Measurements from ENCODE around the gene SEC24D.

The SEC24D gene

DNA sequence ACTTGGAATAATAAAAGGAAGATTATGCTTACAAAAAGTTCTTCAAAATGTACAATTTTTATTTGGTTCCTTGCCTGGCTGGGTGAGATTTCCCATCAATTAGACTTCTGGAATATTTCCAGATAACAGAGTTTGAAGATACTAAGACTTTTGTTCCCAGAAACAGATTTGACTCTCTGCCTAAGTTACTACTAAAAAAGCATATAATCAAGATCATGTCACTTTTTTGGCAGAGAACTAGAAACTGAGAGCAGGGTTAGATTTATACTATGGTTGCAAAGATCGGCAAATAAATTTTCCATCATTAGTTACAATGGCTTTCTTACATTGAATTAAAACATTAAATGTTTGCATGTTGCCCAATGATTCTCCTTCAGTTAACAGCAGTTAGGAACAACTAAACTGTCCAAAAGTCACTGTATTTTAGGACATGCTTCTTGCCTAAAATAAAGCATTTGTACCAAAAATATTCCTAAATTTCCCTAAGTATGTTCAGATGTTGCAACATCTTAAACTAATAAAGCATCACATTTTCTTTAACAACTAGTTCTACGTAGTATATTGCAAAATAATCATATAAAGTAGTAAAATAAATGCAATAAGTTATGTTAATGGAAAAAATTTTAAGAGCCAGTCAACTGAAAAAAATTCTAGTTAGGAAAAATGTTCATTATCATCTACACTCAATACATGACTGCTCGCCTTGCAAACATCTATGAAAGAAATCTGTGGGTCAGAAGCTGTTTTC is 73.0 kb downstream of the SEC24D start:
- FAIRE-seq (no peak), DNase-seq (ENCODE audit: insufficient read length, low spot score) (no peak)
- TF ChIP-seq, protein P1, sequence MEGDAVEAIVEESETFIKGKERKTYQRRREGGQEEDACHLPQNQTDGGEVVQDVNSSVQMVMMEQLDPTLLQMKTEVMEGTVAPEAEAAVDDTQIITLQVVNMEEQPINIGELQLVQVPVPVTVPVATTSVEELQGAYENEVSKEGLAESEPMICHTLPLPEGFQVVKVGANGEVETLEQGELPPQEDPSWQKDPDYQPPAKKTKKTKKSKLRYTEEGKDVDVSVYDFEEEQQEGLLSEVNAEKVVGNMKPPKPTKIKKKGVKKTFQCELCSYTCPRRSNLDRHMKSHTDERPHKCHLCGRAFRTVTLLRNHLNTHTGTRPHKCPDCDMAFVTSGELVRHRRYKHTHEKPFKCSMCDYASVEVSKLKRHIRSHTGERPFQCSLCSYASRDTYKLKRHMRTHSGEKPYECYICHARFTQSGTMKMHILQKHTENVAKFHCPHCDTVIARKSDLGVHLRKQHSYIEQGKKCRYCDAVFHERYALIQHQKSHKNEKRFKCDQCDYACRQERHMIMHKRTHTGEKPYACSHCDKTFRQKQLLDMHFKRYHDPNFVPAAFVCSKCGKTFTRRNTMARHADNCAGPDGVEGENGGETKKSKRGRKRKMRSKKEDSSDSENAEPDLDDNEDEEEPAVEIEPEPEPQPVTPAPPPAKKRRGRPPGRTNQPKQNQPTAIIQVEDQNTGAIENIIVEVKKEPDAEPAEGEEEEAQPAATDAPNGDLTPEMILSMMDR (IDR thresholded peaks at IDR 0.05; ENCODE audit: insufficient read depth, missing control alignments): no peak

DNA sequence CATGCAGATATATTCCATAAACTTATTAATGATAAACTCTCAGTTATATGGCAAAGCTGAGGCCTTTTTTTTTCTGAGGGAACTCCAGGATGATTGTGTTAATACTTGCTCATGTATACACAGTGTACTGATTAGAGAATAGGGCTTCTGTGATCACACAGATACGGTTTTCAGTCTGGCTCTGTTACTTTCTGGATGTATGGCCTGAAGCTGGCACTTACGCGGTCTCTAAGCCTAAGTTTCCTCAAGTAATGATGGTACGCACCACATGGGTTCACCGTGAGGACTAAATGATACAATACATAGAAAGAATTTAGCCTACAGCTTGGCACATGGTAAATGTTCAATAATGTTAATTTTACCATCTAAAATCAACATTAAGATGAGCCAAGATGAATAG is 73.8 kb downstream of the SEC24D start:
- FAIRE-seq: no peak
- TF ChIP-seq, protein P1 (IDR thresholded peaks at IDR 0.05; ENCODE audit: insufficient read depth, missing control alignments): no peak
- no peak for DNase-seq (ENCODE audit: insufficient read length, low spot score)

DNA sequence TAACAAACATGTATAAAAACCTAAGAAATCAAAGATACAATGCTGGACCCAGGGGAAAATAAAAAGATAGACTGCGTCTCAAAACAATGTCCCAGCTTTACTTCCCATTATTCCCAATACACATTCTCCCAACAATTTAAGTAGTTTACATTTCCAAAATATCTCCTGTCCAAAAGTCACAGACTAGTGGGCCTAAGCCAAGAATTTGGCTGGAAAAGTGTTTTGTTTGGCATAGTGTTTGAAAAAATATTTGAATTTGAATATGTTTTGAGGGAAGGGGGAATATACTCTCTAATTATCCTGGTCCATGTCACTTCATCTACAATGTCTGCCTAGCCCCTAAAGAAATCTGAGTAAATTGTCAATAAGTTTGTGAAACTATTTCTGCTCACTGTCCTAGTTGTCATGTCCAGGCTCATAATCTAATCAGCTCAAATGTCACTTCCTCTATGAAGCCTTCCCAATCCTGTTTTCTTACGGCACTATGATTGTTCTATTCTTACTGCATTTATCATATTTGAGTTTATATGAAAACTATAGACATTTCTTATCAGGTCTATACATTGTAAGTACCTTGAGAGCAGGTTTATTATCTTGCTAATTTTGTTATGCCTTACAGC is 74.4 kb downstream of the SEC24D start:
- TF ChIP-seq, protein P1 (IDR thresholded peaks at IDR 0.05; ENCODE audit: insufficient read depth, missing control alignments): no peak
- FAIRE-seq: no peak
- DNase-seq (ENCODE audit: insufficient read length, low spot score): no peak

DNA sequence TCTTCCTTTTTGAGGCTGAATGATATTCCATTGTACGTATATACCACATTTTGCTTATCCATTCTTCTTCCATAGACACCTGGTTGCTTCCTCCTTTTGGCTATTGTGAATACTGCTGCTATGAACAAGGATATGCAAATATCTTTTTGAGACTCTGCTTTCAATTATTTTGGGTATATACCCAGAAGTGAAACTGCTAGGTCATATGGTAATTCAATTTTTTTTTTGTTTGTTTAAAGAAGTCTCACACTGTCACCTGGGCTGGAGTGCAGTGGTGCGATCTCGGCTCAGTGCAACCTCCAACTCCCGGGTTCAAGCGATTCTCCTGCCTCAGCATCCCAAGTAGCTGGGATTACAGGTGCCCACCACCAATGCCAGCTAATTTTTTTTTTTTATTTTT is 75.4 kb downstream of the SEC24D start:
- FAIRE-seq (no peak), DNase-seq (ENCODE audit: insufficient read length, low spot score) (no peak)
- TF ChIP-seq, protein P1 (IDR thresholded peaks at IDR 0.05; ENCODE audit: insufficient read depth, missing control alignments): no peak

DNA sequence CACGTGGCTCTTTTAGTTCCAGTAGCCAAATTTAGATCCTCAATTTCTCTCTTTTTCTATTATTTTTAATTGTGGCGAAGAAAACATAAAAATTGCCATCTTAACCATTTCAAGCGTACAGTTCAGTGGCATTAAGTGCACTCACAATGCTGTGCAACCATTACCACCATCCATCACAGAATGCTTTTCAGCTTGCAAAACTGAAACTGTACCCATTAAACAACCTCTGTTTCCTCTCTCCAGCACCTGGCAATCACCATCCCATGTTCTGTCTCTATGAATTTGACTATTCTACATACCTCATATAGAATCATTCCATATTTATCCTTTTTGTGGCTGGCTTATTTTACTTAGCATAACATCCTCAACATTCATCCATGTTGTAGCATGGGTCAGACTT is 75.8 kb downstream of the SEC24D start:
- FAIRE-seq: no peak
- TF ChIP-seq, protein P1 (IDR thresholded peaks at IDR 0.05; ENCODE audit: insufficient read depth, missing control alignments): no peak
- DNase-seq (ENCODE audit: insufficient read length, low spot score): no peak

DNA sequence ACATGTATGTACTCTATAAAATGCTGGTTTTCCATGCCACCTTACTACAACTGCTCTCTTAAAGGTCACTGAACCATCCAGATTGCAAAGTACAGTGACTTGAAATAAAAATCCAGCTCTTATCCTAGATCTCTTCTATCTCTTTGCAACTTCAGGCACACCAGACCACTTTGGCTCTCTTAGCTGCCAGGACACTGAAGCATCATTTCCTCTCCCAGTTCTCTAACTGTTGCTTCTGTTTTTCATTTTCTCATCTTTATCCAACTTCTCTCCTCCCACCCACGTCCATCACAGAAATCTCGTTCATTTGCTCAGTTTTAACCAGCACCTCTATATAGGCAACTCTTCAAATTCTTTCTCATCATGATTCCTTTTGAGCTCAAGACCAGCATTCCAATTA is 76.4 kb downstream of the SEC24D start:
- no peak for FAIRE-seq
- TF ChIP-seq, protein P1 (IDR thresholded peaks at IDR 0.05; ENCODE audit: insufficient read depth, missing control alignments): no peak
- no peak for DNase-seq (ENCODE audit: insufficient read length, low spot score)

DNA sequence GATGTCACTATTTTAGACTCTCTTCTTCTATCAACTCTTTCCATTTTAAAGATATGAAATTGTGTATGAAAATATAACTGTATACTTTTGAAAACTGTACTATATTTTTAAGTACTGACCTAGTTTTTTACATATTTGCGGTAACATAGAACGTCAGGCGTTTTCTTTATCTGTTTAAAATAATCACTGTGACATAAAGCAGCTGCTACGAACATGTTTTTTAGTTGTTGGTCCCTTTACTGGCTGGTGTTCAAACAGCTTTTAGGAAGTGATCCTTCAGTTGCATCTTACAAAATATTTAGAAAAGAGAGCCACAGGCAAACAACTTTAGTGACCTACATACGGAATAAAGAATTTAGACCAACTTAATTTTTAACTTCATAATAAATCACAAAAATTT is 77.6 kb downstream of the SEC24D start:
- DNase-seq (ENCODE audit: insufficient read length, low spot score) (no peak), FAIRE-seq (no peak)
- TF ChIP-seq, protein P1 (IDR thresholded peaks at IDR 0.05; ENCODE audit: insufficient read depth, missing control alignments): no peak

All from D721Med (cell line).